HepG2 (cell line): ENCODE results near the gene TCFL5. TPM values are rescaled to one million over a fixed set of nuclear protein-coding genes. Genes with fewer than 3 reads are reported as not detected.

ENCODE experiments used
- ARNTL ChIP-seq: sonication (generic); formaldehyde crosslinking; IDR thresholded peaks from 2 replicates; pipeline ENCODE4 v1.4.0; 2020; ENCODE audit warnings: mild to moderate bottlenecking, missing genetic modification reagents
- ASH2L ChIP-seq: fragments of 300-600, 200-600 bp; sonication (generic); IDR thresholded peaks from 2 replicates; pipeline ENCODE4 v1.7.0; 2017; ENCODE audit warnings: low read depth, mild to moderate bottlenecking, moderate library complexity, mixed read lengths, low read length; ENCODE audit not compliant: insufficient read length
- BHLHE40 ChIP-seq: IDR thresholded peaks from 2 replicates; pipeline ENCODE4 v1.6.1; 2011; ENCODE audit warnings: low read length, improper control_type of control experiment
- DNMT3B ChIP-seq: conservative IDR thresholded peaks from 2 replicates; pipeline ENCODE4 v1.6.1; 2016; ENCODE audit warnings: missing biosample characterization, control low read depth
- E2F2 ChIP-seq: sonication (generic); formaldehyde crosslinking; IDR thresholded peaks from 2 replicates; pipeline ENCODE4 v1.4.0; 2020; ENCODE audit warnings: missing genetic modification reagents, borderline replicate concordance
- FLYWCH1 ChIP-seq: sonication (generic); formaldehyde crosslinking; IDR thresholded peaks from 2 replicates; pipeline ENCODE4 v1.8.1; 2023; ENCODE audit warnings: mild to moderate bottlenecking, missing genetic modification reagents
- FOXK1 ChIP-seq: sonication (generic); formaldehyde crosslinking; IDR thresholded peaks from 2 replicates; pipeline ENCODE4 v1.4.0; 2020; ENCODE audit warnings: low read depth, missing genetic modification reagents, borderline replicate concordance
- HDAC1 ChIP-seq: sonication (generic); formaldehyde crosslinking; IDR thresholded peaks from 2 replicates; pipeline ENCODE4 v1.5.1; 2020; ENCODE audit warnings: mild to moderate bottlenecking, missing genetic modification reagents
- HIVEP1 ChIP-seq: sonication (generic); formaldehyde crosslinking; IDR thresholded peaks from 2 replicates; pipeline ENCODE4 v1.4.0; 2020; ENCODE audit warnings: mild to moderate bottlenecking, missing genetic modification reagents
- HNRNPL ChIP-seq: fragments of 200-400 bp; formaldehyde crosslinking; IDR thresholded peaks from 2 replicates; pipeline ENCODE4 v1.6.1; 2017; ENCODE audit warnings: mild to moderate bottlenecking, low read depth, low read length
- MEIS1 ChIP-seq: sonication (generic); formaldehyde crosslinking; IDR thresholded peaks from 2 replicates; pipeline ENCODE4 v1.9.0; 2021; ENCODE audit warnings: mild to moderate bottlenecking, missing genetic modification reagents, moderate library complexity, borderline replicate concordance
- ONECUT2 ChIP-seq: sonication (generic); formaldehyde crosslinking; IDR thresholded peaks from 2 replicates; pipeline ENCODE4 v1.4.0; 2020; ENCODE audit warnings: missing genetic modification reagents
- SRF ChIP-seq: IDR thresholded peaks from 2 replicates; pipeline ENCODE4 v1.6.1; 2011; ENCODE audit warnings: mild to moderate bottlenecking, low read depth, low read length, moderate library complexity
- TBX2 ChIP-seq: sonication (generic); formaldehyde crosslinking; IDR thresholded peaks from 2 replicates; pipeline ENCODE4 v1.5.0; 2020; ENCODE audit warnings: missing genetic modification reagents, mild to moderate bottlenecking, borderline replicate concordance
- TMF1 ChIP-seq: sonication (generic); formaldehyde crosslinking; IDR thresholded peaks from 2 replicates; pipeline ENCODE4 v1.8.1; 2022; ENCODE audit warnings: low read depth, missing genetic modification reagents
- TRAFD1 ChIP-seq: sonication (generic); formaldehyde crosslinking; IDR thresholded peaks from 2 replicates; pipeline ENCODE4 v1.5.1; 2020; ENCODE audit warnings: missing genetic modification reagents, mild to moderate bottlenecking, borderline replicate concordance
- ZBTB20 ChIP-seq: sonication (generic); formaldehyde crosslinking; IDR thresholded peaks from 2 replicates; pipeline ENCODE4 v1.8.1; 2023; ENCODE audit warnings: missing genetic modification reagents, low read depth, mild to moderate bottlenecking, borderline replicate concordance
- ZFAT ChIP-seq: sonication (generic); formaldehyde crosslinking; conservative IDR thresholded peaks from 2 replicates; pipeline ENCODE4 v1.8.1; 2023; ENCODE audit warnings: missing genetic modification reagents, inconsistent platforms
- ZNF343 ChIP-seq: sonication (generic); formaldehyde crosslinking; IDR thresholded peaks from 2 replicates; pipeline ENCODE4 v1.4.0; 2020; ENCODE audit warnings: mild to moderate bottlenecking, missing genetic modification reagents
- ZNF451 ChIP-seq: sonication (generic); formaldehyde crosslinking; IDR thresholded peaks from 2 replicates; pipeline ENCODE4 v1.5.0; 2020; ENCODE audit warnings: mild to moderate bottlenecking, missing genetic modification reagents
- ZNF503 ChIP-seq: sonication (generic); formaldehyde crosslinking; IDR thresholded peaks from 2 replicates; pipeline ENCODE4 v1.4.0; 2020; ENCODE audit warnings: missing genetic modification reagents
- ZNF562 ChIP-seq: sonication (generic); formaldehyde crosslinking; IDR thresholded peaks from 2 replicates; pipeline ENCODE4 v1.8.0; 2022; ENCODE audit warnings: missing genetic modification reagents, borderline replicate concordance
- ZNF567 ChIP-seq: sonication (generic); formaldehyde crosslinking; IDR thresholded peaks from 2 replicates; pipeline ENCODE4 v1.8.1; 2023; ENCODE audit warnings: mild to moderate bottlenecking, missing genetic modification reagents, borderline replicate concordance
- ZNF639 ChIP-seq: conservative IDR thresholded peaks from 2 replicates; pipeline ENCODE4 v1.6.1; 2018; ENCODE audit warnings: missing genetic modification reagents
- ZNF788 ChIP-seq: sonication (generic); formaldehyde crosslinking; IDR thresholded peaks from 2 replicates; pipeline ENCODE4 v1.5.0; 2020; ENCODE audit warnings: mild to moderate bottlenecking, missing genetic modification reagents, borderline replicate concordance
- polyA plus RNA-seq, 8 experiments: library from polyadenylated mRNA; depleted of rRNA in 3 of 8; stranded (reverse) in 7 of 8; unstranded in 1 of 8; fragments of >200 nt; fragmentation: Illumina TruSeq in 4 of 8; extraction: Trizol in 4 of 8; gene quantifications; 2 replicates each; pipeline versions ENCODE4 v1.2.1 to v1.2.3, GENCODE V29; 2011 to 2016; ENCODE audit warnings: low read depth in 4 of 8, missing spikeins in 1 of 8, mixed read lengths in 1 of 8; ENCODE audit not compliant: insufficient read depth in 1 of 8
- total RNA-seq, 5 experiments: library from RNA; depleted of rRNA; stranded (reverse); fragments of >200 nt; fragmentation: Illumina TruSeq; extraction: Trizol; gene quantifications; 2 replicates each; pipeline ENCODE4 v1.2.3, GENCODE V29; 2016; ENCODE audit warnings: low read depth in 1 of 5

The TCFL5 gene
- total and polyA plus RNA-seq, 2 of the 13 experiments (the other 11 are each of a cell fraction or from before 2014, with no cell fraction given), result 14.8 to 20.0 TPM

GRCh38 chr20:62823688-62824475, 37.7 kb downstream of the TCFL5 start (continued):
- TF ChIP-seq ZBTB20 (CRISPR knock-in tag) (no peak), HDAC1 (peak; percentile 62; the same call in 1 of the 2 replicates), TMF1 (CRISPR knock-in tag) (0 out of 2 replicates have a peak, but pooled peaks have one; percentile 17), TRAFD1 (no peak), ZNF343 (CRISPR knock-in tag) (no peak), ZFAT (CRISPR knock-in tag) (no peak), ARNTL (CRISPR knock-in tag) (no peak), ZNF562 (CRISPR knock-in tag) (no peak), SRF (no peak), ASH2L (no peak), ZNF788 (CRISPR knock-in tag) (0 out of 2 replicates have a peak, but pooled peaks have one; percentile 41), DNMT3B (no peak), MEIS1 (CRISPR knock-in tag) (no peak), FLYWCH1 (CRISPR knock-in tag) (no peak), ZNF503 (CRISPR knock-in tag) (no peak), ZNF639 (CRISPR knock-in tag) (no peak), BHLHE40 (no peak), HNRNPL (0 out of 2 replicates have a peak, but pooled peaks have one; percentile 24), ONECUT2 (CRISPR knock-in tag) (no peak), HIVEP1 (CRISPR knock-in tag) (no peak), E2F2 (CRISPR knock-in tag) (no peak), ZNF451 (CRISPR knock-in tag) (no peak; the same call in 1 of the 2 replicates), ZNF567 (CRISPR knock-in tag) (no peak), TBX2 (CRISPR knock-in tag) (no peak), FOXK1 (CRISPR knock-in tag) (no peak)
